Liver (tissue), 3 donors: ENCODE results near the gene BMP6.

Experiments
- CTCF ChIP-seq: fragments of 150-350 bp; IDR thresholded peaks from 2 replicates; pipeline ENCODE4 v1.5.1; 2017; ENCODE audit warnings: improper control_type of control experiment, low read depth, low read length; ENCODE audit not compliant: missing input control
- GABPA ChIP-seq, 2 donors: IDR thresholded peaks in 1 of 2; conservative IDR thresholded peaks in 1 of 2; 2 replicates each; pipeline ENCODE4 v1.6.1; 2016; ENCODE audit warnings: antibody characterized with exemption in 2 of 2, mild to moderate bottlenecking in 1 of 2, moderate library complexity in 1 of 2
- JUND ChIP-seq, 2 donors: IDR thresholded peaks; 2 replicates each; pipeline ENCODE4 v1.6.1; 2016; ENCODE audit warnings: antibody characterized with exemption in 2 of 2
- donor health status: healthy.
- donor health status: healthy.

GRCh38 chr6:7684843-7685242, 41.1 kb upstream of the BMP6 start:
- no peak for TF ChIP-seq JUND (IDR thresholded peaks at IDR 0.05)
- no peak for TF ChIP-seq CTCF
- TF ChIP-seq GABPA (IDR thresholded peaks at IDR 0.05 in 1 of 2, conservative IDR thresholded peaks at IDR 0.05 in 1 of 2) = no peak
